Chondrocyte (in vitro differentiated cells): ENCODE data around the gene NGEF. TPM values are rescaled to one million over a fixed set of nuclear protein-coding genes. Genes with fewer than 3 reads are reported as not detected.

Source experiments
- DNase-seq: peaks from one replicate; pipeline ENCODE4 v3.0.0; 2021; ENCODE audit warnings: mixed read lengths, low spot score
- H3K27ac Mint-ChIP-seq: one replicate; pipeline ENCODE4 v1.8.0; 2021; ENCODE audit warnings: mild to moderate bottlenecking, moderate library complexity, mixed read lengths; ENCODE audit not compliant: unreplicated experiment
- H3K27me3 Mint-ChIP-seq: 2 replicates; pipeline ENCODE4 v1.8.0; 2021; ENCODE audit warnings: low read depth, mixed read lengths
- H3K36me3 Mint-ChIP-seq: 2 replicates; pipeline ENCODE4 v1.8.0; 2021; ENCODE audit warnings: low read depth, mixed read lengths
- H3K4me1 Mint-ChIP-seq: 2 replicates; pipeline ENCODE4 v1.8.0; 2021; ENCODE audit warnings: low read depth, mild to moderate bottlenecking, mixed read lengths
- H3K4me3 Mint-ChIP-seq: one replicate; pipeline ENCODE4 v1.8.0; 2021; ENCODE audit warnings: mild to moderate bottlenecking, moderate library complexity, mixed read lengths; ENCODE audit not compliant: unreplicated experiment
- H3K9me3 Mint-ChIP-seq: 2 replicates; pipeline ENCODE4 v1.8.0; 2021; ENCODE audit warnings: low read depth, mixed read lengths
- total RNA-seq: library from RNA; stranded (reverse); gene quantifications from 3 replicates; pipeline ENCODE4 v1.2.1, GENCODE V29; 2021
- TF ChIP-seq, protein P1 (sequence below): fragments of 200-600 bp; sonication (generic); IDR thresholded peaks from 2 replicates; pipeline ENCODE4 v1.5.0; 2021; ENCODE audit warnings: antibody characterized with exemption, mild to moderate bottlenecking, moderate library complexity

The NGEF gene
- total RNA-seq, 1 donor from 2014 or later = 0.10 TPM

DNA sequence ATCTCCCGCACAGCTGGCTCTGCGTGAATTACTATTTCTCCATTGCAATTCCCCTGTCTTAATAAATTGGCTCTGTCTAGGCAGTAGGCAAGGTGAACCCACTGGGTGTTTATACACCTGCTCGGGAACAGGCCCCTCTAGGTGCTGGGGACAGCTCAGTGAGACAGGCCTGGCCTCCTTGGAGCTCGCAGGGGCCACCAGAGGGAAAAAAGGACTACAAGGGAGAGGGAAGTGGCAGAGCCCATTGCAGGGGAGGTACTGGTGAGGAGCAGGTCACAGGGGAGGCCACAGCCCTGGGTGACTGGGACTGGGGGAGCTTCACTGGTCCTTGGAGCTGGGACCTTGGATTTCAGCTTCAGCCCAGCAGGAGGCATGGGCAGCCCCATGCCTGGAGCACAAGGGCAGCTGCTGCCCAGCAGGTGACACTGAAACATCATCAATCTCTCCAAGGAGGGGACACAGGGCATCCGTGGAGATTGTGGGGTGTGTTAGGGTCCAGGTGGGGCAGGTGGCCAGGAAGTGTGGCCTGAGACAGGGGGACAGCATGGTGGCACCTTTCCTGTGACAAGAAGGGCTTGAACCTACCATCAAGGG lies 31.2 kb downstream of the NGEF start:
- Mint-ChIP-seq H3K4me3 (no peak overlapping the region), H3K4me1 (peaks cover 7% of the 10 kb centered on the region), H3K9me3 (peaks cover 4% of the 10 kb centered on the region), H3K27ac (no peak overlapping the region), H3K36me3 (no peaks in the 10 kb centered on the region), H3K27me3 (peaks cover 4% of the 10 kb centered on the region)
- DNase-seq = peak; percentile 59
- TF ChIP-seq, protein P1, sequence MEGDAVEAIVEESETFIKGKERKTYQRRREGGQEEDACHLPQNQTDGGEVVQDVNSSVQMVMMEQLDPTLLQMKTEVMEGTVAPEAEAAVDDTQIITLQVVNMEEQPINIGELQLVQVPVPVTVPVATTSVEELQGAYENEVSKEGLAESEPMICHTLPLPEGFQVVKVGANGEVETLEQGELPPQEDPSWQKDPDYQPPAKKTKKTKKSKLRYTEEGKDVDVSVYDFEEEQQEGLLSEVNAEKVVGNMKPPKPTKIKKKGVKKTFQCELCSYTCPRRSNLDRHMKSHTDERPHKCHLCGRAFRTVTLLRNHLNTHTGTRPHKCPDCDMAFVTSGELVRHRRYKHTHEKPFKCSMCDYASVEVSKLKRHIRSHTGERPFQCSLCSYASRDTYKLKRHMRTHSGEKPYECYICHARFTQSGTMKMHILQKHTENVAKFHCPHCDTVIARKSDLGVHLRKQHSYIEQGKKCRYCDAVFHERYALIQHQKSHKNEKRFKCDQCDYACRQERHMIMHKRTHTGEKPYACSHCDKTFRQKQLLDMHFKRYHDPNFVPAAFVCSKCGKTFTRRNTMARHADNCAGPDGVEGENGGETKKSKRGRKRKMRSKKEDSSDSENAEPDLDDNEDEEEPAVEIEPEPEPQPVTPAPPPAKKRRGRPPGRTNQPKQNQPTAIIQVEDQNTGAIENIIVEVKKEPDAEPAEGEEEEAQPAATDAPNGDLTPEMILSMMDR = no peak

DNA sequence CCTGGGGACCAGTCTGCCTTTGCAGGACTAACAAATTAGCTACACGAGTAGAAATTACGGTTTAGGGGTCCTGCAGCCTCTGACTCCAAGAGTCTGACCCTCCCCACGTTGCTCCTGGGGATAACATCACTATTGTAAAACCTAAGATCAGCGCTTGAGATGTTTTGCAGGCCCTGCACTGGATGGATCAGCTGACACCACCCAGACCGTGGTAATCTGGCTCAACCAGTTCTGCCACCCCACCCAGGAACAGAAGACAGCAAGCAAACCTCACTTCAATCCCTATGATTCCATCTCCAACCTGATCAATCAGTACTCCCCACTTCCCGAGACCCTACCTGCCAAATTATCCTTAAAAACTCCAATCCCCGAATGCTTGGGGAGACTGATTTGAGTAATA lies 31.7 kb downstream of the NGEF start:
- peaks cover 4% of the 10 kb centered on the region for H3K27me3 Mint-ChIP-seq
- DNase-seq = peak; percentile 13
- no peaks in the 10 kb centered on the region for H3K36me3 Mint-ChIP-seq
- H3K4me3 Mint-ChIP-seq = no peak overlapping the region
- no peak overlapping the region for H3K27ac Mint-ChIP-seq
- peaks cover 7% of the 10 kb centered on the region for H3K4me1 Mint-ChIP-seq
- H3K9me3 Mint-ChIP-seq = peaks cover 4% of the 10 kb centered on the region
- TF ChIP-seq, protein P1 = no peak

DNA sequence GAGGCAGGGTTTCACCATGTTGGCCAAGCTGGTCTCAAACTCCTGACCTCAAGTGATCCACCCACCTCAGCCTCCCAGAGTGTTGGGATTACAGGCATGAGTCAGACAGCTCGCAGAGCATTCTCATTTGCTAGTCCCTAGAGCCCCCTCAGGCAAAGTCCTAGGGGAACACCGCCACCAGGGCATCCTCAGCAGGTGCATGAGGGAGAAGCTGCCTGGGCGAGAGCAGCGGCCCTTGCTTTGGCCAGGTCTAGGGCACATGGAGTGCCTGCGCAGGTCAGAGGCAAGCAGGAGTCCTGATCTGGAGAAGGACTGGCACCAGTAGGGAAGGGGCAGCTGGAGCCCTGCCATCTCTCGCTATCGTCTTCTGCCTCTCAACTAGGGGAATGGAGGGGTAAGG lies 32.4 kb downstream of the NGEF start:
- Mint-ChIP-seq H3K4me1 (peaks cover 7% of the 10 kb centered on the region), H3K36me3 (no peaks in the 10 kb centered on the region), H3K4me3 (no peak overlapping the region), H3K9me3 (no peaks in the 10 kb centered on the region), H3K27me3 (peaks cover 4% of the 10 kb centered on the region), H3K27ac (no peak overlapping the region)
- TF ChIP-seq, protein P1 = no peak
- DNase-seq = peak; percentile 69

DNA sequence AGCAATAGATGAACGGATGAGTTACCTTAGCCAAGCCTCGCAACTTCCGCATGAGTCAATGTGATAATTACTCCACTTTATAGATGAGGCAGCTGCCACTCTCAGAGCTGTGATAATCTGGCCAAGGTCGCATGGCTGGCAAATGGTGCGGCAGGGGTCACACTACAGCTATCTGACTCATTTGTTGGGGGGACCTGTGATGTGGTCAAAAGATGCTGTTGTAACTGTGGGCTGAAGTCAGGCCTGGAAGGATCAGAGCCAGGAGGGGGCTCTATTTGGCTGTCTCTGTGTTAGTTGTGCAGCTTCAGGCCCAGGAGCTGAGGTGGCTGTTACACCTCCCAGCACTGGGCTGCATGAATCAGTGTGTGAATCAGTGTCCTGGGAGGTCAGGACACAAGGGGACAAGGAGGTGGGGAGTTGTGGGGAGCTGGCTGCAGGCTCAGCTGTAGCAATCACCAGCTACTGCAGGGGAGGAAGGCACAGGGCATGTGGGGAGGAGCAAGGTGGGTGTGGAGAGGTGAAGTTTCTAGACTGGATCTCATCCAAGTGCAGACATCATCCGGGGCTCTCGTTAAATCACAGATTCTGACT lies 33.1 kb downstream of the NGEF start:
- no peak overlapping the region for H3K27ac Mint-ChIP-seq
- H3K9me3 Mint-ChIP-seq = no peaks in the 10 kb centered on the region
- H3K36me3 Mint-ChIP-seq = no peaks in the 10 kb centered on the region
- TF ChIP-seq, protein P1 = peak; percentile 44
- H3K4me1 Mint-ChIP-seq = peaks cover 7% of the 10 kb centered on the region
- H3K4me3 Mint-ChIP-seq = no peak overlapping the region
- DNase-seq = peak; percentile 52
- peaks cover 7% of the 10 kb centered on the region for H3K27me3 Mint-ChIP-seq

DNA sequence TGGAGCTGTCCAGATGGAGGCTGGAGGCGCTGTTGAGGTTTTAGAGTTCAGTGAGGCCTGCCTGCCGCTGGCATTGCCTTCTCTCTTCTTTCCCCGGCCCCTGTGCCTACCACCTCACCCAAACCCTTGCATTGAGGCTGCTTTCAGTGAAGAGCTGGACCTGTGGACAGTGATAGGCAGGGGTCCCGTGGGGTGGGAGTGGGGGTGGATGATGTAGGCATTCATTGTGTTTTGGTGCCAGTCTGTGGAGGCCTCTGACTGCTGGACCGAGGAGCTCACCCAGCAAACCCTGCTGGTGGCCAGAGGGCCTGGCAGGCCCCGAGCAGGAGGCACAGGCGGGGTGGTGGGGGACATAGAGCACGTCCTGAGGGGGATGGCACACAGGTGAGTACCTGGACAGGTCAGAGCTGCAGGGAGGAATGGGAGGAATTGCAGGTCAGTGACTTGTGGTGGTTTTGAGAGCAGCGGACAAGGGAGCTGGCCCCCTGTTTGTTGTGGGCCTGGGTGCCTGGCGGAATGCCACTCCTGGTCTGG lies 35.6 kb downstream of the NGEF start:
- Mint-ChIP-seq H3K4me3 (no peak overlapping the region), H3K27ac (no peak overlapping the region), H3K36me3 (no peaks in the 10 kb centered on the region), H3K9me3 (no peaks in the 10 kb centered on the region), H3K27me3 (peaks cover 3% of the 10 kb centered on the region), H3K4me1 (peaks cover 7% of the 10 kb centered on the region)
- DNase-seq = peak; percentile 55
- TF ChIP-seq, protein P1 = no peak
